ENCODE data around the gene FOXO4.
"Not testable (repeated sequence)": the region's sequence is repeated elsewhere in the genome, so short reads cannot be mapped to it uniquely, and the experiment has no call there.

The FOXO4 gene

GRCh38 chrX:71095555-71095980 is at the start of gene FOXO4:
TSS of gene FOXO4 (plus strand) at chrX:71095851. CDS start at chrX:71096529, 678 bp downstream.
- DNase-seq: peak; percentile 89

GRCh38 chrX:71047891-71048290 is 47.8 kb upstream of the FOXO4 start:
- not testable (repeated sequence) for DNase-seq

GRCh38 chrX:71052721-71053120 is 42.9 kb upstream of the FOXO4 start:
- DNase-seq: no peak

- DNase-seq: no peak
These were observed 42.4 kb upstream of the FOXO4 start for GRCh38 chrX:71053217-71053621.

- DNase-seq: no peak
These were observed 38.8 kb upstream of the FOXO4 start for GRCh38 chrX:71056867-71057266.

- DNase-seq: no peak
These were observed 37.7 kb upstream of the FOXO4 start for GRCh38 chrX:71057848-71058530.

- DNase-seq: no peak
These were observed 35.5 kb upstream of the FOXO4 start for GRCh38 chrX:71060127-71060526.

- DNase-seq: no peak
These were observed 28.6 kb upstream of the FOXO4 start for GRCh38 chrX:71067089-71067488.

DNA sequence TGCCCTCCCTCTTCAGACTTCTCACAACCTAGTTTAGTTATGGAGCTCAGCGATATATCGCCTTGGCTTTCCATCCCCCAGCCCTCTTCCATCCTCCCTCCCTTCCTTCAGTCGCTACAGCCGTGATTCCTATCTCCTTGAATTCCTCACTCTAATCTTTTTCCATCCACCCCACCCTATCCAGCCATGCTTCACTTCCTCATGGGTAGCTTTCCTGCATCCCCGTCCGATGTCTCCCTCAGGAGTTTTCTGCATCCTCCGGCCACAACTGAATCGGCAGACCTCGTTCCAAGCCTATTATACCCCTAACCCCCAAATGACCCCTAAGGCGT is 28.0 kb upstream of the FOXO4 start:
- no peak for DNase-seq

DNA sequence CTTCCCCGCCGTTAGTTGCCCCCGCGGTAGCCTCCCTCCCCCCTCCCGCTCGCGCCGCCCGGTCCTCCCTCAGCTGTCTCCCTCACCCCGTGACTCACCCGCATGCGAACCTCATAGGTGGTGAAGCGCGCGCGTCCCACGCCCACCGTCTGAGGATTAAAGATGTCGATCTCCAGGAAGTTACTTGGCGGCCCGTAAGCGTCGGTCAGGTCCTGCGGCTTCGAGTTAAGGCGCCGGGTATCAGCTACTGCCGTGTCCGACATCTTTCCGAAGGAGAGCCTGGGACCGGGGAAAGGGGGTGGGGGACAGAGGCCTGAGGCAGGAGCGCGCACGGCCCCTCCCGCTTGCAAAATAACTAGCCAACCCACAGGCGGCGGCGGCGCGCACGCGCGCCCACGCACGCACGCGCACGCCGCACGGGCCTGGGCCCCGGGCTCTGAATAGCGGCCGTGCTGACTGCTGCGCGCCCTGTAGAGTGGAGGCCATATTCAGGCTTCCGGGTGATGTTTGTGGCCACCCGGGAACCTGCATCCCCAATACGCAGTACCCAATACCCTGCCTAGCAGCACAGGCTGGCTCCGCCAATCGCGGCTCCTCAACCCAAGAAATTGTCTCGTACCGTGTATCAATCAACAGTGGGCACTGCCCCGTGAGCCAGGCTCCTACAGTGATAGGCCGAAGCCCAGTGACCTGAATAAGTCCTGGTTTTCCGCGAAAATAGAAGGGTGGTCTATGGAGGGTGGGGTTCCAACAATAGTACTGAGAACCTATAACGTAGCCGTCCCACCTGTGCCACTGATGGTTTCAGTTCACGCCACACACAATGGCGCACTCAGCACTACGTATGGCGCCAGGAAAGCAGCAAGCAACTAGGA is 27.4 kb upstream of the FOXO4 start, which contains the start of gene SNX12:
TSS of gene SNX12 (minus strand) at position 291 of the 875 bp plus-strand sequence. CDS start at position 263, 28 bp downstream.
- peak; percentile 95 for DNase-seq

DNA sequence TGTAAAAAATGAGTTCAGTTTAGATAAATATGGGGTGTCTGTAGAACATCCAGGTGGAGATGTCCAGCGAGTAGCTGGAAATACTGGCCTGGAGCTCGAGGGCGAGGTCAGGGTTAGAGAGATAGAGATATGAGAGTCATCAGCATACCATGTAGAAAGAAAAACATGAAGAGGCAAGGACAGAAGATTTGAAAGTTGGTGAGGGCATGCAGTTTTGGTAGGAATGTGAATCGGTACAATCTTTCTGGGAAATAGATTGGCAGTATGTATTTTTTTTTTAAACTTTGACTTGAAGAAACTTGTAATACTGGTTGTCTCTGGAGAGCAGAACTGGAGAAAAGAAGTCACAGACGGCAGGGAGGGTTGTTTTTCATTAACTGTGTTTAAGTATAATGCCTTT is 25.1 kb upstream of the FOXO4 start:
- no peak for DNase-seq

DNA sequence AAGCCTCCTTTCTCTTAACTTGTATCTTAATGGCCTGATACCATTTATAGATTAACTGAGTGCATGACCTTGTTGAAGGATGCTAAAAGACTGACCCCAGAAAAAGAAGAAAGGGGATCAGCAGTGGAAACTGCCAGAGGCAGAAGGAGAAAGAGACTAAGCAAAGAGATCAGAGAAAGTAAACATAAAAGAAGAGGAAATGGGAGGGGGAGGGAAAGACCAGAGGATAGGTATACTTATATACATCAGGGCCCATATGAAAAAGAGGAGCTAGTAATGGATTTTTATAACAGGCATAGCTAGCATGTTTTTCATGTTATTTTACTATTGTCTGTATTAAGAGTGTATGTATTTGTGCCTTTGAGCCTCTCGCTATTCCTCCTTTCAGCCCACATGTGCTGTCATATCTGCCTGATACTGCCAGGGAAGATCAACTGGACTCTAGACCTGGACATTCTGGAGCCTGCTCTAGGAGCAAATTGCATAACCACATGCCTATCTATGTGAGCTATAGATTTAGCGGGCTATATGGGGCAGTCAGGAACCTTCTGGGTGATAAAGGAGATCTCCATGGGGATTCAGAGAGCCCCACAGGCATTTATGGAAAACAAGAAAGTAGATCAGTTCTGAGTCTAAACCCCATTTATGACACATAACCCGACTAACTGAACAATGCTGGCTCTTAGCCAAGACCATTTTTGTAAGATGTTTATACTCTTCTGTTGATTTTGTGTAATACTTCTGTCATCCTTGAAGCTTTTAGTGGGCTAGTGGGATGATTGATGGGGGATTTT is 14.1 kb upstream of the FOXO4 start:
- no peak for DNase-seq

GRCh38 chrX:71082124-71082647 is 13.5 kb upstream of the FOXO4 start:
- DNase-seq: no peak

DNA sequence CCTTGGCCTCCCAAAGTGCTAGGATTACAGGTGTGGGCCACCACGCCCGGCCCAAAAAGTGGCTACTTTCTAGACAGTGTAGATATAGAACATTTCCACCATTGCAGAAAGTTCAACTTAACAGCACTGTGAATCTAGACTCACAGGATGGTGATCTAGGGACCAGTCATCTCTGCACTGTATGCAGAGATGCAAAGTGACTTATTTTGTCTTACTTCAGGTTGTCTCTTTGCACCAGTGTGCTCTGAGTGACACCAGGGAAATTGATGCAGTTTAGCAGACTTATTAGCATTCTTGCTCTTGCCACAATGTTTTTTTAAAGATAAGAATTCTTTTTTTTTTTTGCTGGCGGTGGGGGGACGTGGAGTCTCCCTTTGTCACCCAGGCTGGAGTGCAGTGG is 12.8 kb upstream of the FOXO4 start:
- DNase-seq: no peak

DNA sequence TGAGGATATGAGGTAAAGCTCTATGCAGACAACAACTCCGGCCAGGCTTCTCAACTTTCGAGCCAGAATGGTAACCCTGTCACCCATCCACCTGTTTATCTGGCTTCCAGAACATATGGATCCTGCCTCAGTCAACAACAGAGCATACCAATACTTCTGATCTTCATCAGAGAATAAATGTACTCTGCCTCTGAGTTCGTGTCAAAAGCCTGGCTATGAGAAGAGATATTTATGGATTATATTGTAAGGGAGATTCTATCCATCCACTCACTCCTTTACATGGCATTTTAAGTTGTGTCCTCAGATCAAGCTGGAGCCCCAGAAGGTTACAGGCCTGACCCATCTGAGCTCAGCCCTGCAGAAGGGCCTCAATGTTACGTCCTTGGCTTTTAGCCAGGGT is 9.8 kb upstream of the FOXO4 start:
- no peak for DNase-seq

DNA sequence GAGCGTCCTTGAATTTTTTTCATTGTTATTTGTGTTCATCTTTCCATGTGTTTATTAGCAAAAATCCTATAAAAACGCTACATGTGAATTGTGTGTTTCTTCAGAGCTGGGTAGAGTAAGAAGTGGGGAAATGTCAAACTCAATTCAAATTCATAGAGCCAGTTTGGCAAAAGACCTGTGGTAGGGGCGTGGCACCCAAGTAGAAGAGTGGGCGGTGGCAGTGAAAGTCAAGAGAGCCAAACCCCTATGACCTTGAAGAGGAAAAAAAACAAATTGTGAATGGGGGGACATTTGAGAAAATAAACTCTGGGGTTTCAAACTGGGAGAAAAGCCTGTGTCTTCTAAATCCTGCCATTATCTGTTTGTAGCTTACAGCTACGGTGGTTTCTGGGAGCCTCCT is 4.4 kb upstream of the FOXO4 start:
- DNase-seq: no peak

- DNase-seq: no peak
These were observed 618 bp upstream of the FOXO4 start for GRCh38 chrX:71095033-71095432.

GRCh38 chrX:71095981-71096759 is 519 bp downstream of the FOXO4 start:
- peak; percentile 66 for DNase-seq

- DNase-seq: no peak
These were observed 1.0 kb downstream of the FOXO4 start for GRCh38 chrX:71096760-71097032.

DNA sequence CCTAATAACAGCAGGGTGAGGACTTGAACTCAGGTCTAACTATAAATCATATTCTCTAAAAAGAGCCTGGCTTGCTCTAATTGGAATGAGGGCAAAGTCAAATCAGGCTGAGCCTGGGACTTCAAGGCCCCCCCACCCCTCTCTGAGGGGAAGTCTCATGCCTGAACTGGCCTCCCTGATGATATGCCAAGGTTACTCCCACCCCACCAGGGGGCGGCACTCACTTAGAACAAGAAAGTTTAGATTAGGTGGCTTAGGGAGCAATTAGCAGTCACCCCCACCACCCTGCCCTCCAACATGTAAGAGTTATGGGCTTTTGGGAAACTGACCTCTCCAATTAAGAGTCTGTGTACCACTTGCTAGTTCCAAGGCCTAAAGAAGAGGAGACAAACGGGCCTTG is 2.7 kb downstream of the FOXO4 start:
- DNase-seq: peak; percentile 78

GRCh38 chrX:71098951-71099506 is 3.4 kb downstream of the FOXO4 start:
- no peak for DNase-seq

GRCh38 chrX:71099736-71100135 is 4.1 kb downstream of the FOXO4 start:
- DNase-seq: no peak

All from CD4-positive, alpha-beta T cell treated with Interleukin-4 for 4 hours (primary cell).